AG04450 (cell line): Measurements from ENCODE around the gene OR6M1. TPM values are rescaled to one million over a fixed set of nuclear protein-coding genes. Genes with fewer than 3 reads are reported as not detected.

Source experiments
- CTCF ChIA-PET: fragments of 300-600, 350-600 bp; formaldehyde crosslinking; extraction: SDS; loops from one replicate; lab custom pipeline; 2022; ENCODE audit warnings: antibody characterized with exemption, inconsistent platforms; lab: Charles Lee
- POLR2A ChIA-PET: fragments of 350-600 bp; formaldehyde crosslinking; extraction: SDS; loops from one replicate; lab custom pipeline; 2021; ENCODE audit warnings: antibody characterized with exemption, inconsistent platforms; lab: Yijun Ruan, JAX
- DNase-seq: peaks from one replicate; pipeline ENCODE4 v3.0.0-alpha.2; 2011; ENCODE audit warnings: low read depth, low spot score
- H3K27ac ChIP-seq: one replicate; pipeline ENCODE4 v1.5.1; 2012; ENCODE audit warnings: low read depth, low read length, control low read depth
- H3K27me3 ChIP-seq: one replicate; pipeline ENCODE4 v1.6.0; 2012; ENCODE audit warnings: low read length; ENCODE audit not compliant: control insufficient read depth, insufficient read depth
- H3K4me3 ChIP-seq: 2 replicates; pipeline ENCODE4 v1.5.1; 2011; ENCODE audit warnings: mild to moderate bottlenecking, low read depth, low read length, control low read depth
- H3K9me3 ChIP-seq: 2 replicates; pipeline ENCODE4 v1.5.1; 2012; ENCODE audit warnings: low read length; ENCODE audit not compliant: control insufficient read depth, insufficient read depth
- CTCF ChIP-seq: IDR thresholded peaks from 2 replicates; pipeline ENCODE4 v1.5.1; 2011; ENCODE audit warnings: low read depth, low read length, control low read depth, inconsistent platforms
- polyA plus RNA-seq: library from polyadenylated mRNA; depleted of rRNA; stranded (reverse); fragments of >200 nt; gene quantifications from 2 replicates; pipeline ENCODE4 v1.2.3, GENCODE V29; 2011

OR6M1 gene
- polyA plus RNA-seq, 1 experiment: not detected

- Histone ChIP-seq H3K4me3 (no peak overlapping the region), H3K9me3 (no peaks in the 10 kb centered on the region), H3K27me3 (no peaks in the 10 kb centered on the region), H3K27ac (no peak overlapping the region)
- POLR2A ChIA-PET: no interaction called here
- DNase-seq: no peak
- CTCF ChIA-PET: no interaction called here
- TF ChIP-seq CTCF: no peak
Measured at GRCh38 chr11:123796226-123796625, 9.9 kb downstream of the OR6M1 start.

GRCh38 chr11:123783536-123783935 lies 22.6 kb downstream of the OR6M1 start:
- DNase-seq: no peak
- H3K27me3 ChIP-seq: no peaks in the 10 kb centered on the region
- ChIA-PET POLR2A (no interaction called here), CTCF (no interaction called here)
- no peak for TF ChIP-seq CTCF
- no peak overlapping the region for H3K4me3 ChIP-seq
- H3K27ac ChIP-seq: no peak overlapping the region
- H3K9me3 ChIP-seq: no peaks in the 10 kb centered on the region

GRCh38 chr11:123778511-123778910 lies 27.6 kb downstream of the OR6M1 start:
- ChIA-PET POLR2A (interaction anchor here (0.6 kb wide), 1 partner anchor 44 kb away, joined by 7 read pairs; no protein-coding TSS in a partner anchor), CTCF (no interaction called here)

GRCh38 chr11:123775715-123776549 lies 30.2 kb downstream of the OR6M1 start:
- POLR2A ChIA-PET: no interaction called here
- CTCF ChIA-PET: no interaction called here
- no peak overlapping the region for H3K4me3 ChIP-seq
- no peak overlapping the region for H3K27ac ChIP-seq
- TF ChIP-seq CTCF: no peak
- no peak for DNase-seq
- no peaks in the 10 kb centered on the region for H3K27me3 ChIP-seq
- H3K9me3 ChIP-seq: no peaks in the 10 kb centered on the region

More at GRCh38 chr11:123778511-123778910, 27.6 kb downstream of the OR6M1 start:
- no peak for DNase-seq
- Histone ChIP-seq H3K27me3 (no peaks in the 10 kb centered on the region), H3K27ac (no peak overlapping the region), H3K4me3 (no peak overlapping the region), H3K9me3 (no peaks in the 10 kb centered on the region)
- no peak for TF ChIP-seq CTCF

- no peak for DNase-seq
- Histone ChIP-seq H3K4me3 (no peak overlapping the region), H3K27ac (no peak overlapping the region), H3K27me3 (no peaks in the 10 kb centered on the region), H3K9me3 (no peaks in the 10 kb centered on the region)
- TF ChIP-seq CTCF: no peak
- ChIA-PET CTCF (no interaction called here), POLR2A (no interaction called here)
Measured at GRCh38 chr11:123775289-123775688, 30.9 kb downstream of the OR6M1 start.
